Activated naive CD8-positive, alpha-beta T cell treated with anti-CD3 and anti-CD28 coated beads for 36 hours (primary cell): ENCODE results near the gene PDGFRB. TPM values are rescaled to one million over a fixed set of nuclear protein-coding genes. Genes with fewer than 3 reads are reported as not detected.

Experiments used
- DNase-seq: peaks from one replicate; pipeline ENCODE4 v3.0.0; 2021
- H3K27ac Mint-ChIP-seq: one replicate; pipeline ENCODE4 v1.8.0; 2022; ENCODE audit warnings: mild to moderate bottlenecking, moderate library complexity, mixed read lengths
- H3K27me3 Mint-ChIP-seq: one replicate; pipeline ENCODE4 v1.8.0; 2022; ENCODE audit warnings: mild to moderate bottlenecking, mixed read lengths
- H3K36me3 Mint-ChIP-seq: one replicate; pipeline ENCODE4 v1.8.0; 2021; ENCODE audit warnings: mild to moderate bottlenecking, mixed read lengths
- H3K4me1 Mint-ChIP-seq: one replicate; pipeline ENCODE4 v1.8.0; 2021; ENCODE audit warnings: mixed read lengths
- H3K4me3 Mint-ChIP-seq: one replicate; pipeline ENCODE4 v1.8.0; 2022; ENCODE audit warnings: mild to moderate bottlenecking, moderate library complexity, mixed read lengths
- H3K9me3 Mint-ChIP-seq: one replicate; pipeline ENCODE4 v1.8.0; 2022; ENCODE audit warnings: mixed read lengths
- total RNA-seq, 2 experiments: library from RNA; stranded (reverse); gene quantifications; one replicate each; pipeline ENCODE4 v1.2.3, GENCODE V29; 2021

PDGFRB gene
- total RNA-seq, 2 experiments from 2014 or later: 1.1 to 1.5 TPM

- DNase-seq: peak; percentile 72
- H3K27me3 Mint-ChIP-seq: peaks cover 23% of the 10 kb centered on the region
- no peak overlapping the region for H3K4me3 Mint-ChIP-seq
- no peaks in the 10 kb centered on the region for H3K36me3 Mint-ChIP-seq
- no peaks in the 10 kb centered on the region for H3K4me1 Mint-ChIP-seq
- H3K9me3 Mint-ChIP-seq: no peaks in the 10 kb centered on the region
- H3K27ac Mint-ChIP-seq: no peak overlapping the region
These were observed 5.8 kb upstream of the PDGFRB start for GRCh38 chr5:150161242-150162141.

- no peaks in the 10 kb centered on the region for H3K9me3 Mint-ChIP-seq
- H3K27ac Mint-ChIP-seq: no peak overlapping the region
- H3K4me3 Mint-ChIP-seq: no peak overlapping the region
- no peaks in the 10 kb centered on the region for H3K36me3 Mint-ChIP-seq
- peaks cover 7% of the 10 kb centered on the region for H3K4me1 Mint-ChIP-seq
- no peak for DNase-seq
- H3K27me3 Mint-ChIP-seq: peaks cover 23% of the 10 kb centered on the region
These were observed 4.9 kb upstream of the PDGFRB start for GRCh38 chr5:150160448-150161081.

- no peak for DNase-seq
- Mint-ChIP-seq H3K27me3 (peaks cover 17% of the 10 kb centered on the region), H3K4me1 (peaks cover 7% of the 10 kb centered on the region), H3K36me3 (no peaks in the 10 kb centered on the region), H3K9me3 (no peaks in the 10 kb centered on the region), H3K4me3 (no peak overlapping the region), H3K27ac (no peak overlapping the region)
These were observed 4.1 kb upstream of the PDGFRB start for GRCh38 chr5:150159741-150160179.

- H3K27me3 Mint-ChIP-seq: peaks cover 15% of the 10 kb centered on the region
- no peaks in the 10 kb centered on the region for H3K9me3 Mint-ChIP-seq
- no peak for DNase-seq
- no peaks in the 10 kb centered on the region for H3K36me3 Mint-ChIP-seq
- H3K4me3 Mint-ChIP-seq: no peak overlapping the region
- peaks cover 7% of the 10 kb centered on the region for H3K4me1 Mint-ChIP-seq
- no peak overlapping the region for H3K27ac Mint-ChIP-seq
These were observed 3.4 kb upstream of the PDGFRB start for GRCh38 chr5:150159031-150159430.

GRCh38 chr5:150158170-150158949 is 2.7 kb upstream of the PDGFRB start:
- no peaks in the 10 kb centered on the region for H3K36me3 Mint-ChIP-seq
- no peaks in the 10 kb centered on the region for H3K9me3 Mint-ChIP-seq
- H3K4me3 Mint-ChIP-seq: no peak overlapping the region
- H3K4me1 Mint-ChIP-seq: peaks cover 7% of the 10 kb centered on the region
- DNase-seq: no peak
- no peak overlapping the region for H3K27ac Mint-ChIP-seq
- H3K27me3 Mint-ChIP-seq: peaks cover 15% of the 10 kb centered on the region

- H3K9me3 Mint-ChIP-seq: no peaks in the 10 kb centered on the region
- no peak overlapping the region for H3K27ac Mint-ChIP-seq
- H3K36me3 Mint-ChIP-seq: no peaks in the 10 kb centered on the region
- peaks cover 15% of the 10 kb centered on the region for H3K27me3 Mint-ChIP-seq
- peaks cover 7% of the 10 kb centered on the region for H3K4me1 Mint-ChIP-seq
- no peak overlapping the region for H3K4me3 Mint-ChIP-seq
- no peak for DNase-seq
These were observed 1.5 kb upstream of the PDGFRB start for GRCh38 chr5:150157168-150157567.

- Mint-ChIP-seq H3K27me3 (peaks cover 15% of the 10 kb centered on the region), H3K4me1 (peaks cover 7% of the 10 kb centered on the region), H3K9me3 (no peaks in the 10 kb centered on the region), H3K36me3 (no peaks in the 10 kb centered on the region), H3K27ac (no peak overlapping the region), H3K4me3 (no peak overlapping the region)
- no peak for DNase-seq
These were observed 895 bp upstream of the PDGFRB start for GRCh38 chr5:150156540-150156939.

- Mint-ChIP-seq H3K27ac (no peak overlapping the region), H3K36me3 (no peaks in the 10 kb centered on the region)
These were observed 353 bp upstream of the PDGFRB start for GRCh38 chr5:150156027-150156368.

GRCh38 chr5:150154618-150155128 is 972 bp downstream of the PDGFRB start:
- H3K9me3 Mint-ChIP-seq: no peaks in the 10 kb centered on the region
- H3K27ac Mint-ChIP-seq: no peak overlapping the region
- H3K27me3 Mint-ChIP-seq: peaks cover 15% of the 10 kb centered on the region
- no peaks in the 10 kb centered on the region for H3K36me3 Mint-ChIP-seq
- peak overlapping the region; percentile 34 for H3K4me3 Mint-ChIP-seq
- no peak for DNase-seq
- peaks cover 7% of the 10 kb centered on the region for H3K4me1 Mint-ChIP-seq

More at GRCh38 chr5:150156027-150156368, 353 bp upstream of the PDGFRB start:
- H3K9me3 Mint-ChIP-seq: no peaks in the 10 kb centered on the region
- H3K27me3 Mint-ChIP-seq: peaks cover 15% of the 10 kb centered on the region
- H3K4me1 Mint-ChIP-seq: peaks cover 7% of the 10 kb centered on the region
- H3K4me3 Mint-ChIP-seq: peak overlapping the region; percentile 88
- no peak for DNase-seq

GRCh38 chr5:150153957-150154617 is 1.6 kb downstream of the PDGFRB start:
- Mint-ChIP-seq H3K4me1 (peaks cover 7% of the 10 kb centered on the region), H3K4me3 (no peak overlapping the region), H3K27ac (no peak overlapping the region), H3K36me3 (no peaks in the 10 kb centered on the region), H3K9me3 (no peaks in the 10 kb centered on the region), H3K27me3 (peaks cover 15% of the 10 kb centered on the region)
- no peak for DNase-seq

GRCh38 chr5:150153483-150153882 is 2.2 kb downstream of the PDGFRB start:
- DNase-seq: no peak
- Mint-ChIP-seq H3K4me3 (no peak overlapping the region), H3K36me3 (no peaks in the 10 kb centered on the region), H3K27ac (no peak overlapping the region), H3K27me3 (peaks cover 15% of the 10 kb centered on the region), H3K4me1 (peaks cover 7% of the 10 kb centered on the region), H3K9me3 (no peaks in the 10 kb centered on the region)

- Mint-ChIP-seq H3K4me3 (no peak overlapping the region), H3K4me1 (peaks cover 7% of the 10 kb centered on the region), H3K9me3 (no peaks in the 10 kb centered on the region), H3K36me3 (no peaks in the 10 kb centered on the region), H3K27me3 (peaks cover 15% of the 10 kb centered on the region), H3K27ac (no peak overlapping the region)
- no peak for DNase-seq
These were observed 2.8 kb downstream of the PDGFRB start for GRCh38 chr5:150152636-150153462.

- no peak overlapping the region for H3K4me3 Mint-ChIP-seq
- no peaks in the 10 kb centered on the region for H3K4me1 Mint-ChIP-seq
- no peaks in the 10 kb centered on the region for H3K9me3 Mint-ChIP-seq
- no peak for DNase-seq
- H3K27me3 Mint-ChIP-seq: no peaks in the 10 kb centered on the region
- H3K27ac Mint-ChIP-seq: no peak overlapping the region
- H3K36me3 Mint-ChIP-seq: no peaks in the 10 kb centered on the region
These were observed 6.0 kb downstream of the PDGFRB start for GRCh38 chr5:150149618-150150017.
